GM12891 (cell line): ENCODE measurements around the gene LEFTY2.

ENCODE experiments used
- POLR2A ChIP-seq: IDR thresholded peaks from 2 replicates; pipeline ENCODE4 v1.6.1; 2011; ENCODE audit warnings: low read depth, low read length, control low read depth
- POLR2AphosphoS5 ChIP-seq: IDR thresholded peaks from 2 replicates; pipeline ENCODE4 v1.6.1; 2011; ENCODE audit warnings: low read depth, low read length, control low read depth
- POU2F2 ChIP-seq: IDR thresholded peaks from 2 replicates; pipeline ENCODE4 v1.6.1; 2011; ENCODE audit warnings: low read depth, mild to moderate bottlenecking, control low read depth, low read length, moderate library complexity

DNA sequence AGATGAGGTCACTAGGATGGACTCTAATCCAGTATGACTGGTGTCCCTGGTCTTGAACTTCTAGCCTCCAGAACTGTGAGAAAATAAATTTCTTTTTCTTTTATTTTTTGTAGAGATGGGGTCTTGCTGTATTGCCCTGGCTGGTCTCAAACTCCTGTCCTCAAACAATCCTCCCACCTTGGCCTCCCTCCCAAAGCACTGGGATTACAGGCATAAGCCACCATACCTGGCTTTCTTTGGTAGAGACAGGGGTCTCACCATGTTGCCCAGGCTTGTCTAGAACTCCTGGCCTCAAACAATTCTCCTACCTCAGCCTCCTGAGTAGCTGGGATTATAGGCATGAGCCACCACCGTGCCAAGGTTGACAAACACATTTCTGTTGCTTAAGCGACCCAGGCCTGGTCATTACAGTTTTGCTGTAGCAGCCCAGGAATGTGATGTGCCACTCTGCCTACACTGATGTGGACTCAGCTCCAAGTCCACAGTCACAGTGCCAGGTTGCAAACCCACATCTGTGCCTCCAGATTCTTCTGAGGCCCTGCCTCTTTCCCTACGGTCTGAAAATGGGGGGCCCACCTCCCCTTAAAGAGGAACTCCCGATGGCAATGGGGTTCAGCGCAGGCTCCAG is 32.9 kb downstream of the LEFTY2 start:
- TF ChIP-seq POU2F2 = no peak
- no peak for TF ChIP-seq POLR2A
- no peak for TF ChIP-seq POLR2AphosphoS5
